ENCODE data around the gene RSPO3. TPM values are rescaled to one million over a fixed set of nuclear protein-coding genes. Genes with fewer than 3 reads are reported as not detected.

RSPO3 gene
- polyA plus RNA-seq = 1 to 10 TPM; 1.9 to 2.3 TPM

GRCh38 chr6:127118298-127119101 is at the start of gene RSPO3:
Gene RSPO3 (plus strand): TSS chr6:127118671. CDS start chr6:127119193, 522 bp downstream.
- H3K27ac ChIP-seq (ENCODE audit: low read depth in 2 of 2, low read length in 1 of 2) = peak within 1 kb of the TSS; percentile 22 to 34
- 1 to 2% methylated on average over 37 to 62 of the region's 63 CpGs for WGBS, 2 donors
- no peaks in the 10 kb centered on the region for H3K9me3 ChIP-seq (ENCODE audit: control insufficient read depth in 2 of 2, insufficient read depth in 1 of 2, low read depth in 1 of 2, low read length in 1 of 2)
- H3K4me3 ChIP-seq (ENCODE audit: low read depth in 1 of 2, low read length in 2 of 2) = peak within 1 kb of the TSS; percentile 40 to 41
- H3K4me1 ChIP-seq (ENCODE audit: control insufficient read depth in 2 of 2, insufficient read depth in 2 of 2, low read length in 1 of 2) = peaks cover 4 to 6% of the 10 kb centered on the region in 2 donors
- no peaks in the 10 kb centered on the region for H3K36me3 ChIP-seq (ENCODE audit: control insufficient read depth in 2 of 2, insufficient read depth in 2 of 2, low read length in 1 of 2)
- H3K27me3 ChIP-seq (ENCODE audit: control insufficient read depth in 1 of 2, insufficient read depth in 2 of 2, low read length in 2 of 2) = peaks cover 3 to 15% of the 10 kb centered on the region in 2 donors

GRCh38 chr6:127069659-127070279 is 48.7 kb upstream of the RSPO3 start:
- H3K4me3 ChIP-seq (ENCODE audit: low read depth in 1 of 2, low read length in 2 of 2) = no peak overlapping the region
- no peaks in the 10 kb centered on the region for H3K4me1 ChIP-seq (ENCODE audit: control insufficient read depth in 2 of 2, insufficient read depth in 2 of 2, low read length in 1 of 2)
- 55 to 57% methylated on average over 3 of the region's 3 CpGs for WGBS, 2 donors
- no peaks in the 10 kb centered on the region for H3K9me3 ChIP-seq (ENCODE audit: control insufficient read depth in 2 of 2, insufficient read depth in 1 of 2, low read depth in 1 of 2, low read length in 1 of 2)
- H3K36me3 ChIP-seq (ENCODE audit: control insufficient read depth in 2 of 2, insufficient read depth in 2 of 2, low read length in 1 of 2) = no peaks in the 10 kb centered on the region
- no peak overlapping the region for H3K27ac ChIP-seq (ENCODE audit: low read depth in 2 of 2, low read length in 1 of 2)
- no peaks in the 10 kb centered on the region for H3K27me3 ChIP-seq (ENCODE audit: control insufficient read depth in 1 of 2, insufficient read depth in 2 of 2, low read length in 2 of 2)

GRCh38 chr6:127073222-127073621 is 45.2 kb upstream of the RSPO3 start:
- 23 to 29% methylated on average over 1 of the region's 1 CpG for WGBS, 2 donors
- H3K4me1 ChIP-seq (ENCODE audit: control insufficient read depth in 2 of 2, insufficient read depth in 2 of 2, low read length in 1 of 2) = no peaks in the 10 kb centered on the region
- no peaks in the 10 kb centered on the region for H3K36me3 ChIP-seq (ENCODE audit: control insufficient read depth in 2 of 2, insufficient read depth in 2 of 2, low read length in 1 of 2)
- no peaks in the 10 kb centered on the region for H3K27me3 ChIP-seq (ENCODE audit: control insufficient read depth in 1 of 2, insufficient read depth in 2 of 2, low read length in 2 of 2)
- H3K9me3 ChIP-seq (ENCODE audit: control insufficient read depth in 2 of 2, insufficient read depth in 1 of 2, low read depth in 1 of 2, low read length in 1 of 2) = no peaks in the 10 kb centered on the region
- H3K27ac ChIP-seq (ENCODE audit: low read depth in 2 of 2, low read length in 1 of 2) = no peak overlapping the region
- H3K4me3 ChIP-seq (ENCODE audit: low read depth in 1 of 2, low read length in 2 of 2) = no peak overlapping the region

- H3K27ac ChIP-seq (ENCODE audit: low read depth in 2 of 2, low read length in 1 of 2) = no peak overlapping the region
- no peaks in the 10 kb centered on the region for H3K27me3 ChIP-seq (ENCODE audit: control insufficient read depth in 1 of 2, insufficient read depth in 2 of 2, low read length in 2 of 2)
- no peak overlapping the region for H3K4me3 ChIP-seq (ENCODE audit: low read depth in 1 of 2, low read length in 2 of 2)
- no peaks in the 10 kb centered on the region for H3K9me3 ChIP-seq (ENCODE audit: control insufficient read depth in 2 of 2, insufficient read depth in 1 of 2, low read depth in 1 of 2, low read length in 1 of 2)
- H3K4me1 ChIP-seq (ENCODE audit: control insufficient read depth in 2 of 2, insufficient read depth in 2 of 2, low read length in 1 of 2) = no peaks in the 10 kb centered on the region
- H3K36me3 ChIP-seq (ENCODE audit: control insufficient read depth in 2 of 2, insufficient read depth in 2 of 2, low read length in 1 of 2) = no peaks in the 10 kb centered on the region
- 68 to 70% methylated on average over 4 of the region's 4 CpGs for WGBS, 2 donors
These were observed 42.0 kb upstream of the RSPO3 start for GRCh38 chr6:127076466-127076865.

GRCh38 chr6:127077886-127078285 is 40.6 kb upstream of the RSPO3 start:
- H3K9me3 ChIP-seq (ENCODE audit: control insufficient read depth in 2 of 2, insufficient read depth in 1 of 2, low read depth in 1 of 2, low read length in 1 of 2) = no peaks in the 10 kb centered on the region
- H3K4me3 ChIP-seq (ENCODE audit: low read depth in 1 of 2, low read length in 2 of 2) = no peak overlapping the region
- no peaks in the 10 kb centered on the region for H3K27me3 ChIP-seq (ENCODE audit: control insufficient read depth in 1 of 2, insufficient read depth in 2 of 2, low read length in 2 of 2)
- H3K4me1 ChIP-seq (ENCODE audit: control insufficient read depth in 2 of 2, insufficient read depth in 2 of 2, low read length in 1 of 2) = no peaks in the 10 kb centered on the region
- no peak overlapping the region for H3K27ac ChIP-seq (ENCODE audit: low read depth in 2 of 2, low read length in 1 of 2)
- H3K36me3 ChIP-seq (ENCODE audit: control insufficient read depth in 2 of 2, insufficient read depth in 2 of 2, low read length in 1 of 2) = no peaks in the 10 kb centered on the region
- WGBS, 2 donors = 76 to 84% methylated on average over 2 of the region's 2 CpGs

- Histone ChIP-seq H3K4me1 (ENCODE audit: control insufficient read depth in 2 of 2, insufficient read depth in 2 of 2, low read length in 1 of 2) (no peaks in the 10 kb centered on the region), H3K9me3 (ENCODE audit: control insufficient read depth in 2 of 2, insufficient read depth in 1 of 2, low read depth in 1 of 2, low read length in 1 of 2) (no peaks in the 10 kb centered on the region), H3K27me3 (ENCODE audit: control insufficient read depth in 1 of 2, insufficient read depth in 2 of 2, low read length in 2 of 2) (no peaks in the 10 kb centered on the region), H3K4me3 (ENCODE audit: low read depth in 1 of 2, low read length in 2 of 2) (no peak overlapping the region), H3K36me3 (ENCODE audit: control insufficient read depth in 2 of 2, insufficient read depth in 2 of 2, low read length in 1 of 2) (no peaks in the 10 kb centered on the region), H3K27ac (ENCODE audit: low read depth in 2 of 2, low read length in 1 of 2) (no peak overlapping the region)
- 88 to 91% methylated on average over 5 of the region's 5 CpGs for WGBS, 2 donors
These were observed 39.8 kb upstream of the RSPO3 start for GRCh38 chr6:127078669-127079068.

DNA sequence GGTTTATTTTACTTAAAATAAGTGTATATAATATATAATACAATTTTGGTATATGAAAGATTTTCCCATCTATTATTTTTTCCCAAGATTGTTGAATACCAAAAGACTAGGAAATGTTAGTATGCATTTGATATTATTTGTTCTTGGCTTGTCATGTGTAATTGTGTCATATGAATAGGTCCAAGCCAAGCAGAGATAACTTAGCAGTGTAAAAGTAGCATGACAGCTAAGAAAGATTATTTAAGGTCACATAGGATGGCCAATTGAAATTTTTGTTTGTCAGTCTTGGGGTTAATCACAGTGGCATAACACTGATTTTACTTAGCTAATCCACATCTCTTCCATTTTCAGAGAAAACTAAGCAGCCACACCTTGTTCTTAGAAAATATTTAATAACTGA is 38.8 kb upstream of the RSPO3 start:
- Histone ChIP-seq H3K36me3 (ENCODE audit: control insufficient read depth in 2 of 2, insufficient read depth in 2 of 2, low read length in 1 of 2) (no peaks in the 10 kb centered on the region), H3K4me3 (ENCODE audit: low read depth in 1 of 2, low read length in 2 of 2) (no peak overlapping the region), H3K4me1 (ENCODE audit: control insufficient read depth in 2 of 2, insufficient read depth in 2 of 2, low read length in 1 of 2) (no peaks in the 10 kb centered on the region), H3K27me3 (ENCODE audit: control insufficient read depth in 1 of 2, insufficient read depth in 2 of 2, low read length in 2 of 2) (no peaks in the 10 kb centered on the region), H3K27ac (ENCODE audit: low read depth in 2 of 2, low read length in 1 of 2) (no peak overlapping the region), H3K9me3 (ENCODE audit: control insufficient read depth in 2 of 2, insufficient read depth in 1 of 2, low read depth in 1 of 2, low read length in 1 of 2) (no peaks in the 10 kb centered on the region)

GRCh38 chr6:127080081-127080480 is 38.4 kb upstream of the RSPO3 start:
- WGBS, 2 donors = 50 to 55% methylated on average over 3 of the region's 3 CpGs
- Histone ChIP-seq H3K4me3 (ENCODE audit: low read depth in 1 of 2, low read length in 2 of 2) (no peak overlapping the region), H3K27me3 (ENCODE audit: control insufficient read depth in 1 of 2, insufficient read depth in 2 of 2, low read length in 2 of 2) (no peaks in the 10 kb centered on the region), H3K9me3 (ENCODE audit: control insufficient read depth in 2 of 2, insufficient read depth in 1 of 2, low read depth in 1 of 2, low read length in 1 of 2) (no peaks in the 10 kb centered on the region), H3K27ac (ENCODE audit: low read depth in 2 of 2, low read length in 1 of 2) (no peak overlapping the region), H3K36me3 (ENCODE audit: control insufficient read depth in 2 of 2, insufficient read depth in 2 of 2, low read length in 1 of 2) (no peaks in the 10 kb centered on the region), H3K4me1 (ENCODE audit: control insufficient read depth in 2 of 2, insufficient read depth in 2 of 2, low read length in 1 of 2) (no peaks in the 10 kb centered on the region)

DNA sequence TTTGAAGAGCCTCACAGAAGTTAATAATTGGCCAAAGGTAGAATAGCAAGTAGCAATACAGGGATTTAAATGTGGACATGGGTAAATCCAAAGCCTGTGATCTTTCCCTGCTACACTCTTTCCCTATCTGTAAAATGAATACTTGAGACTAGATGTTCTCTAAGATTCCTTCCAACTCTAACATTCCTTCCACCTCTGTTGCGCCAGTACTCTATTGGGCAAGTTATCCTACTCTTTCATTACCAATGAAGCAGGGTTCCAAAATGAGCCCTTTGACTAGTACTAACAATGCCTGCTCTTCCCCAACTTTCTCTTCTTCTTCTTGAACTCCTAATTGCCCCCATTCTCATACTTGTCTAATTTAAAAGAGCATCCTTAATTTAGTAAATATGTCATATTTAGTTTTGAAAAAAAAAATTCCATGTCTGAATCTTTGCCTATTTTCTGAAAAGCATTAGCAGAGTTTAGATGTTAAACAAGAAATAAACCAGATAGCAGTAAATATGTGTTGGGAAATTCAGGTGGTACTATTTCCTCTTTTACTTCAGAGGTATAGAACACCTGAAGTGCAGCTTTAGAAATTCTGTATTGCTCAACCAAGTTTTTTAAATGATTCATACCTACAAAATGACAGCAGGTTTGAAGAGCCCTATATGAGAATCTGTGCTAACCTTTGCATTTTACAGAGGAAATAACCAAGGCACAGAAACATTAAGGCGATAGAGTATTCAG is 35.1 kb upstream of the RSPO3 start:
- Histone ChIP-seq H3K4me1 (ENCODE audit: control insufficient read depth in 2 of 2, insufficient read depth in 2 of 2, low read length in 1 of 2) (no peaks in the 10 kb centered on the region), H3K4me3 (ENCODE audit: low read depth in 1 of 2, low read length in 2 of 2) (no peak overlapping the region), H3K36me3 (ENCODE audit: control insufficient read depth in 2 of 2, insufficient read depth in 2 of 2, low read length in 1 of 2) (no peaks in the 10 kb centered on the region), H3K9me3 (ENCODE audit: control insufficient read depth in 2 of 2, insufficient read depth in 1 of 2, low read depth in 1 of 2, low read length in 1 of 2) (no peaks in the 10 kb centered on the region), H3K27me3 (ENCODE audit: control insufficient read depth in 1 of 2, insufficient read depth in 2 of 2, low read length in 2 of 2) (no peaks in the 10 kb centered on the region), H3K27ac (ENCODE audit: low read depth in 2 of 2, low read length in 1 of 2) (no peak overlapping the region)
- WGBS, 2 donors = 76% methylated on average over 2 of the region's 2 CpGs

All from esophagus (tissue), 2 donors.